ENCODE measurements around the gene CSTB.

CSTB gene

GRCh38 chr21:43762303-43763128, 13.6 kb downstream of the CSTB start:
- DNase-seq (ENCODE audit: low read depth) = no peak

DNA sequence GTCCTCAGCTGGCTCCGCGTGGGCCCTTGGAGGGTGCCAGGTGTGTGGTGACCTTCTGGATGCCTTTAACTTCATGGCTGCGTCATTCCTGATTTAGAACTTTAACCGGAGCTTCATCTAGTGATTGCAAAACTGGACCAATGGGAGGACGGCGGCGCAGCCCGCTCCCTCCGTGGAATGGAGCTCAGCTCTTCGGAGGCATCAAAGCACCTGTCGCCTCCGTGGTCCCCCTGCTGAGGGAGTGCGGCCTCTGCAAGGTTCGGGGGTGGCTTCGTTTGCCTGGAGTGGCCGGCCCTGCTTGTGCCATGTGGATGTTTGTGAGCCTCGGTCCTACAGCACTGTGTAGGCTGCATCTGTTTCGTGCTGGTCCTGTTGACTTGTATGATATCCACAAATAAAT, 14.2 kb downstream of the CSTB start:
- TF ChIP-seq CTCF (IDR thresholded peaks at IDR 0.05; ENCODE audit: control insufficient read depth, insufficient read depth, low read depth, low read length, missing control alignments) = no peak
- no peak for DNase-seq (ENCODE audit: low read depth)
- H3K4me3 ChIP-seq (ENCODE audit: control insufficient read depth, low read depth, low read length) = no peak overlapping the region

More at GRCh38 chr21:43762303-43763128, 13.6 kb downstream of the CSTB start:
- no peak for TF ChIP-seq CTCF (IDR thresholded peaks at IDR 0.05; ENCODE audit: control insufficient read depth, insufficient read depth, low read depth, low read length, missing control alignments)
- H3K4me3 ChIP-seq (ENCODE audit: control insufficient read depth, low read depth, low read length) = no peak overlapping the region

DNA sequence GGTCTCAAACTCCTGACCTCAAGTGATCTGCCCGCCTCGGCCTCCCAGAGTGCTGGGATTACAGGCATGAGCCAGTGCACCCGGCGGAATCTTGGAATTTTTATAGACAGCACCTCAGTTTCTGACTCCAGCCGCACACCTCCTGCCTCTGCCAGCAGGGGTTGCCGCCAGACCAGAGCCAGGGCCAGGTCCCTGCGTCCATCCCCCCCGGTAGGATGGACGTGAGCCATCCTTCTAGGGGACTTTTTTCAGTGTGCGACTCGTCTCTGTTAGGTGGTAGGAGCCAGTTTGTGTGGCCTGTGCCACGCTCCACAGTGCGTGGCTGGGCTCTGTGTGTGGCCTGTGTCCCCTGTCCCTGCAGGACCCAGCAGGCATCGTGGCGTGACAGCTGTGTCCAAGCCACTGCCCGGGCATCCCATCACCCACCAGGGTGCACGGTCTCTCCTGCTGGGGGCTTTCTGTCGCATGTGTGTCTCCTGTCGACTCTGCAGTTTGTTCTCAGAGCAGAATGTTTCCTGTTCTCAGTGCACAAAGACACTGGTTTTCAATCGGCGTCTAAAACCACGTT, 15.6 kb downstream of the CSTB start:
- TF ChIP-seq CTCF (IDR thresholded peaks at IDR 0.05; ENCODE audit: control insufficient read depth, insufficient read depth, low read depth, low read length, missing control alignments) = no peak
- DNase-seq (ENCODE audit: low read depth) = no peak

GRCh38 chr21:43759651-43760050, 16.5 kb downstream of the CSTB start:
- TF ChIP-seq CTCF (IDR thresholded peaks at IDR 0.05; ENCODE audit: control insufficient read depth, insufficient read depth, low read depth, low read length, missing control alignments) = no peak
- DNase-seq (ENCODE audit: low read depth) = no peak
- no peak overlapping the region for H3K4me3 ChIP-seq (ENCODE audit: control insufficient read depth, low read depth, low read length)

More for the DNA sequence above, 15.6 kb downstream of the CSTB start:
- H3K4me3 ChIP-seq (ENCODE audit: control insufficient read depth, low read depth, low read length) = no peak overlapping the region

DNA sequence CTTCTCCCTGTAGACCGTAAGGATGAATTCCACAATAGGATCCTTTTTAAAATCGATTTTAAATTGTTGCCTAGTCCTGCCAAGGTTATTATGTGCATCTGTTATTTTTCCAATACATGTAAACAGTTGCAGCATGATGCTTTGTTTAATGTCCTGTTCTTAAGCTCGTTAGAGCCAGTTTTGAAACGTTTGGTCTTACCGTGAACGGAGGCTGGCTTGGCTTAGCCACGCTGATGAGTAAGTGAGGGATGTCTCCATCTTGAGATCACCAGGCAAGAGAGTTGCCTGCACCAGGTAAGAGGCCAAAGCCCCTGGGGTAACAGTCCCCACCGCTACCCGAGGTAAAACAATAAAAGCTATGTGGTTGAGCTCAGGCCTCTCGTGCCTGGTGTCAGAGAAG, 17.3 kb downstream of the CSTB start:
- TF ChIP-seq CTCF (IDR thresholded peaks at IDR 0.05; ENCODE audit: control insufficient read depth, insufficient read depth, low read depth, low read length, missing control alignments) = no peak
- H3K4me3 ChIP-seq (ENCODE audit: control insufficient read depth, low read depth, low read length) = no peak overlapping the region

GRCh38 chr21:43758111-43758641, 17.9 kb downstream of the CSTB start:
- H3K4me3 ChIP-seq (ENCODE audit: control insufficient read depth, low read depth, low read length) = no peak overlapping the region
- DNase-seq (ENCODE audit: low read depth) = peak; percentile 37
- TF ChIP-seq CTCF (IDR thresholded peaks at IDR 0.05; ENCODE audit: control insufficient read depth, insufficient read depth, low read depth, low read length, missing control alignments) = peak; percentile 6

More for the DNA sequence above, 17.3 kb downstream of the CSTB start:
- DNase-seq (ENCODE audit: low read depth) = no peak

Data from AG09309 (cell line).